Fibroblast of lung (primary cell): ENCODE results near the gene PTPN14. TPM values are rescaled to one million over a fixed set of nuclear protein-coding genes. Genes with fewer than 3 reads are reported as not detected.
A peak's percentile ranks its signal among the peaks of the same experiment; 100 is the strongest.
"Not testable (repeated sequence)": the region's sequence is repeated elsewhere in the genome, so short reads cannot be mapped to it uniquely, and the experiment has no call there.

ENCODE experiments used
- DNase-seq, 2 donors: peaks; one replicate each; pipeline versions ENCODE4 v3.0.0 to v3.0.0-alpha.2; 2010; ENCODE audit warnings: low read depth in 2 of 2
- H2AFZ ChIP-seq: 2 replicates; pipeline ENCODE4 v1.5.1; 2012; ENCODE audit warnings: low read length, control low read depth, inconsistent platforms
- H3K27ac ChIP-seq: 2 replicates; pipeline ENCODE4 v1.5.1; 2011; ENCODE audit warnings: low read length, control low read depth; ENCODE audit not compliant: insufficient read depth
- H3K27me3 ChIP-seq: 2 replicates; pipeline ENCODE4 v1.5.1; 2011; ENCODE audit warnings: mild to moderate bottlenecking, low read length; ENCODE audit not compliant: control insufficient read depth, insufficient read depth
- H3K36me3 ChIP-seq: 2 replicates; pipeline ENCODE4 v1.5.1; 2011; ENCODE audit warnings: low read length; ENCODE audit not compliant: control insufficient read depth, insufficient read depth
- H3K4me1 ChIP-seq: 2 replicates; pipeline ENCODE4 v1.5.1; 2011; ENCODE audit warnings: low read length; ENCODE audit not compliant: control insufficient read depth, insufficient read depth; ENCODE audit errors: extremely low read depth
- H3K4me2 ChIP-seq: 2 replicates; pipeline ENCODE4 v1.5.1; 2011; ENCODE audit warnings: low read length, control low read depth; ENCODE audit not compliant: insufficient read depth; ENCODE audit errors: extremely low read depth
- H3K4me3 ChIP-seq, 4 experiments: fragments of 200-600 bp in 1 of 4; sonication (generic) in 1 of 4; replicated peaks in 1 of 4; 2 replicates each; pipeline ENCODE4 v1.5.1; 2011 to 2016; ENCODE audit warnings: low read length in 4 of 4, low read depth in 3 of 4, mild to moderate bottlenecking in 3 of 4, control low read depth in 2 of 4, inconsistent platforms in 1 of 4, mixed read lengths in 1 of 4; ENCODE audit not compliant: insufficient read depth in 1 of 4; ENCODE audit errors: control extremely low read depth in 1 of 4
- H3K79me2 ChIP-seq: 2 replicates; pipeline ENCODE4 v1.5.1; 2012; ENCODE audit warnings: mild to moderate bottlenecking, low read length, inconsistent platforms; ENCODE audit not compliant: control insufficient read depth, insufficient read depth
- H3K9ac ChIP-seq: 2 replicates; pipeline ENCODE4 v1.5.1; 2011; ENCODE audit warnings: mild to moderate bottlenecking, low read length, control low read depth; ENCODE audit not compliant: insufficient read depth
- H3K9me3 ChIP-seq: 2 replicates; pipeline ENCODE4 v1.5.1; 2012; ENCODE audit warnings: low read depth, low read length; ENCODE audit not compliant: control insufficient read depth, insufficient read depth
- H4K20me1 ChIP-seq: 2 replicates; pipeline ENCODE4 v1.5.1; 2011; ENCODE audit warnings: low read length; ENCODE audit not compliant: control insufficient read depth, insufficient read depth; ENCODE audit errors: extremely low read depth
- EZH2 ChIP-seq: IDR thresholded peaks from 2 replicates; pipeline ENCODE4 v1.5.1; 2012; ENCODE audit warnings: low read length, control low read depth, mild to moderate bottlenecking; ENCODE audit errors: missing control alignments
- polyA plus RNA-seq, 2 donors: library from polyadenylated mRNA; depleted of rRNA in 1 of 2; stranded (reverse) in 1 of 2; unstranded in 1 of 2; fragments of >200 nt; gene quantifications; 2 replicates each; pipeline ENCODE4 v1.2.1, GENCODE V29; 2011 to 2012; ENCODE audit warnings: missing spikeins in 1 of 2
- total RNA-seq: library from RNA; depleted of rRNA; stranded (reverse); fragments of >200 nt; gene quantifications from 2 replicates; pipeline ENCODE4 v1.2.1, GENCODE V29; 2014
- TF ChIP-seq, protein P1 (sequence below), 2 donors: IDR thresholded peaks in 1 of 2; conservative IDR thresholded peaks in 1 of 2; 1 replicate in 1 of 2; 2 replicates in 1 of 2; pipeline ENCODE4 v1.5.1; 2011 to 2012; ENCODE audit warnings: low read length in 2 of 2, control low read depth in 1 of 2, inconsistent platforms in 1 of 2, low read depth in 1 of 2, mild to moderate bottlenecking in 1 of 2

PTPN14 gene
- total and polyA plus RNA-seq, 2 donors (not counting 1 experiment from before 2014, with no cell fraction given) = 38.7 to 56.1 TPM

DNA sequence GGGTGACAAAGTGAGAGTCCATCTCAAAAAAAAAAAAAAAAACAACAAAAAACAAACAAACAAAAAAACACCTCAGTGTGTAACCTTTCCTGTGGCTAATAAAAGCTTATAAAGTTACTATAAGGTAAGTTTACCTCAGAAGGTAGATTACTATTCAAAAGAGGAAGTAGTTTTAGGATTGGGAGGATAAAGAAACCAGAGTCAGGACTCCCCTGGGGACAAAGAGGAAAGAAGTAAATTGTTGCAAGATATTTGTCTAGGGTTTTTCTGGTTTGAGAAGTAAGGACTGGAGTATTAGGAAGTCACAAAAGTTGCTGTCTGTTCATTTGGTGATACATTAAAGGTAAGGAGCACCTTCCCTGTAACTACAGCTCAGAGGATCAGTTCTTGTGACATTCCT, 27.8 kb upstream of the PTPN14 start:
- no peaks in the 10 kb centered on the region for H3K79me2 ChIP-seq

DNA sequence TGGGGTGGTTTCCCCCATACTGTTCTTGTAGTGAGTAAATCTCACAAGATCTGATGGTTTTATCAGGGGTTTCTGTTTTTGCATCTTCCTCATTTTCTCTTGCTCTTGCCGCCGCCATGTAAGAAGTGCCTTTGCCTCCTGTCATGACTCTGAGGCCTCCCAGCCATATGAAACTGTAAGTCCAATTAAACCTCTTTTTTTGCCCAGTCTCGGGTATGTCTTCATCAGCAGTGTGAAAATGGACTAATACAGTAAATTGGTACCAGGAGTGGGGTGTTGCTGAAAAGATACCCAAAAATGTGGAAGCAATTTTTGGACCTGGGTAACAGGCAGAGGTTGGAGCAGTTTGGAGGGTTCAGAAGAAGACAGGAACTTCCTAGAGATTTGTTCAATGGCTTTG, 24.7 kb upstream of the PTPN14 start:
- not testable (repeated sequence) for H3K4me2 ChIP-seq, H3K79me2 ChIP-seq, H4K20me1 ChIP-seq, H3K4me1 ChIP-seq, H3K36me3 ChIP-seq, H3K27ac ChIP-seq, H3K4me3 ChIP-seq, H3K9ac ChIP-seq, H3K9me3 ChIP-seq, H3K27me3 ChIP-seq, DNase-seq, H2AFZ ChIP-seq

More for the DNA sequence above, 27.8 kb upstream of the PTPN14 start:
- TF ChIP-seq EZH2 = no peak
- TF ChIP-seq, protein P1, sequence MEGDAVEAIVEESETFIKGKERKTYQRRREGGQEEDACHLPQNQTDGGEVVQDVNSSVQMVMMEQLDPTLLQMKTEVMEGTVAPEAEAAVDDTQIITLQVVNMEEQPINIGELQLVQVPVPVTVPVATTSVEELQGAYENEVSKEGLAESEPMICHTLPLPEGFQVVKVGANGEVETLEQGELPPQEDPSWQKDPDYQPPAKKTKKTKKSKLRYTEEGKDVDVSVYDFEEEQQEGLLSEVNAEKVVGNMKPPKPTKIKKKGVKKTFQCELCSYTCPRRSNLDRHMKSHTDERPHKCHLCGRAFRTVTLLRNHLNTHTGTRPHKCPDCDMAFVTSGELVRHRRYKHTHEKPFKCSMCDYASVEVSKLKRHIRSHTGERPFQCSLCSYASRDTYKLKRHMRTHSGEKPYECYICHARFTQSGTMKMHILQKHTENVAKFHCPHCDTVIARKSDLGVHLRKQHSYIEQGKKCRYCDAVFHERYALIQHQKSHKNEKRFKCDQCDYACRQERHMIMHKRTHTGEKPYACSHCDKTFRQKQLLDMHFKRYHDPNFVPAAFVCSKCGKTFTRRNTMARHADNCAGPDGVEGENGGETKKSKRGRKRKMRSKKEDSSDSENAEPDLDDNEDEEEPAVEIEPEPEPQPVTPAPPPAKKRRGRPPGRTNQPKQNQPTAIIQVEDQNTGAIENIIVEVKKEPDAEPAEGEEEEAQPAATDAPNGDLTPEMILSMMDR (conservative IDR thresholded peaks at IDR 0.05 in 1 of 2, IDR thresholded peaks at IDR 0.05 in 1 of 2; ENCODE audit: low read depth in 1 of 2, low read length in 2 of 2) = no peak
- no peak for DNase-seq
- Histone ChIP-seq H3K4me1 (no peaks in the 10 kb centered on the region), H4K20me1 (no peaks in the 10 kb centered on the region), H3K4me2 (no peak overlapping the region), H3K27ac (no peak overlapping the region), H3K27me3 (no peaks in the 10 kb centered on the region), H2AFZ (no peak overlapping the region), H3K9me3 (no peaks in the 10 kb centered on the region), H3K36me3 (no peaks in the 10 kb centered on the region), H3K9ac (no peak overlapping the region), H3K4me3 (no peak overlapping the region)

DNA sequence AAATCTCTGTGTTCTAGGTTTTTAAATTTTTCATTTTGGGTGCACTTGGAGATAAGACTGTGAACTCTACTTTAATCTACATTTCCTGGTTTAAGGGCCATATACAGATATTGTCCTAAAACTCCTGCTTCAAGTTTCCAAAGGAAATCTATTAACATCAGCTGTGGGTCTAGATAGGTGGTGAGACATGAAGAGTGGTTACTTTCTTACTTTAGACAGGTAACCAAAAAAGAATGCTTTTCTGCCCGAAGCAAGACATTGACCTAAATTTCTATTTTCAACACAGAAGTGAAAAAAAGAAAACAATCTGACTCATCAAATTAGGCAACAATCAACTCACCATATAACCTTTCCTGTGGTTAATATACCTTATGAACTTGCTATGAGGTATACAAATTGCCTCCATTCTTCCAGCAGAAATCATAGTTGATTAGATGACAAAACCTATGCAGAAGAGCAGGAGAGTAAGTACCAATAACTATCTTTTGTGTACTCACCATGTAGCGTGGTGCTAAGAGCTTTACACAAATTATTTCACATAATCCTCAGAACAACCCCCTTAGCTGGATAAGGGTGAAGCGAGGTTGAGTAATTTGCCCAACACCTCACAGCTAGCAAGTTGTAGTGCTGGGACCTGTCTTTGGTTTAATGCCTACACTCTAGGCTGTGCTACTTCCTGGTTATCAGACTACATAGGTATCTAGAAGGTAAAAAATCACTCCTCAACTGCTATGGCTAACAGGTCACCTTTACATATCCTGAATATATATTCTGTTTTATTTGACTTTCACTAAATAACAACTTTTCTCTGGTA, 23.4 kb upstream of the PTPN14 start:
- Histone ChIP-seq H3K36me3 (no peaks in the 10 kb centered on the region), H3K4me2 (no peak overlapping the region), H4K20me1 (no peaks in the 10 kb centered on the region), H3K79me2 (no peaks in the 10 kb centered on the region), H3K9me3 (no peaks in the 10 kb centered on the region), H3K4me1 (peaks cover 7% of the 10 kb centered on the region), H3K27ac (no peak overlapping the region), H3K4me3 (no peak overlapping the region), H3K27me3 (no peaks in the 10 kb centered on the region), H2AFZ (no peak overlapping the region), H3K9ac (no peak overlapping the region)
- TF ChIP-seq EZH2 = no peak
- TF ChIP-seq, protein P1 (conservative IDR thresholded peaks at IDR 0.05 in 1 of 2, IDR thresholded peaks at IDR 0.05 in 1 of 2; ENCODE audit: low read depth in 1 of 2, low read length in 2 of 2) = no peak
- peak in 1 of 2 donors; percentile 15 for DNase-seq
